HG02678 (cell line): Measurements from ENCODE around the gene SLC25A23.
"Not testable (repeated sequence)": the region's sequence is repeated elsewhere in the genome, so short reads cannot be mapped to it uniquely, and the experiment has no call there.

Source experiments
- ATAC-seq: cut with Tn5 transposase; IDR thresholded peaks from one replicate; pipeline ENCODE4 v1.9.1; 2021; ENCODE audit warnings: mild to moderate bottlenecking, moderate library complexity; ENCODE audit not compliant: unreplicated experiment

Gene SLC25A23

GRCh38 chr19:6459262-6460098, at the start of gene SLC25A23:
Gene SLC25A23 (minus strand): TSS chr19:6459792. CDS start chr19:6459628, 164 bp downstream.
- peak; percentile 32 for ATAC-seq

GRCh38 chr19:6508028-6508771, 48.6 kb upstream of the SLC25A23 start:
- not testable (repeated sequence) for ATAC-seq

- ATAC-seq: no peak
Measured at GRCh38 chr19:6503407-6504201, 44.0 kb upstream of the SLC25A23 start.

GRCh38 chr19:6501740-6502648, 42.4 kb upstream of the SLC25A23 start, which contains the start of gene TUBB4A:
Gene TUBB4A (minus strand): TSS chr19:6502309. CDS start chr19:6502212, 97 bp downstream.
- ATAC-seq: no peak

- no peak for ATAC-seq
Measured at GRCh38 chr19:6500837-6501739, 41.5 kb upstream of the SLC25A23 start.

- ATAC-seq: no peak
Measured at GRCh38 chr19:6499052-6499790, 39.6 kb upstream of the SLC25A23 start.

GRCh38 chr19:6498294-6499036, 38.9 kb upstream of the SLC25A23 start:
- no peak for ATAC-seq

- no peak for ATAC-seq
Measured at GRCh38 chr19:6495947-6496346, 36.4 kb upstream of the SLC25A23 start.

- no peak for ATAC-seq
Measured at GRCh38 chr19:6494438-6495036, 34.9 kb upstream of the SLC25A23 start.

GRCh38 chr19:6491802-6492592, 32.4 kb upstream of the SLC25A23 start:
- ATAC-seq: no peak

- no peak for ATAC-seq
Measured at GRCh38 chr19:6490134-6490533, 30.5 kb upstream of the SLC25A23 start.

GRCh38 chr19:6489278-6490061, 29.9 kb upstream of the SLC25A23 start:
- ATAC-seq: peak; percentile 52

GRCh38 chr19:6484831-6485230, 25.2 kb upstream of the SLC25A23 start:
- ATAC-seq: no peak

GRCh38 chr19:6484230-6484629, 24.6 kb upstream of the SLC25A23 start:
- no peak for ATAC-seq

- ATAC-seq: no peak
Measured at GRCh38 chr19:6483235-6483634, 23.6 kb upstream of the SLC25A23 start.

- ATAC-seq: no peak
Measured at GRCh38 chr19:6482343-6482686, 22.7 kb upstream of the SLC25A23 start.
